Ascending aorta (tissue), 2 donors: ENCODE results near the gene NUP107. TPM values are rescaled to one million over a fixed set of nuclear protein-coding genes. Genes with fewer than 3 reads are reported as not detected.

Experiments used
- DNase-seq, 2 donors: peaks; one replicate each; pipeline ENCODE4 v3.0.0-alpha.2; 2019; ENCODE audit warnings: low spot score in 2 of 2
- H3K27ac ChIP-seq, 2 donors: fragments of 200-600 bp; sonication (generic); one replicate each; pipeline ENCODE4 v1.5.1; 2016 to 2017; ENCODE audit warnings: mild to moderate bottlenecking in 1 of 2
- H3K27me3 ChIP-seq: fragments of 200-600 bp; sonication (generic); one replicate; pipeline ENCODE4 v1.5.1; 2017
- H3K36me3 ChIP-seq, 2 donors: fragments of 200-600 bp; sonication (generic); one replicate each; pipeline ENCODE4 v1.5.1; 2016
- H3K4me1 ChIP-seq, 2 donors: fragments of 200-600 bp; sonication (generic); one replicate each; pipeline ENCODE4 v1.5.1; 2016 to 2017; ENCODE audit warnings: mild to moderate bottlenecking in 1 of 2
- H3K4me3 ChIP-seq, 2 donors: fragments of 200-600 bp; sonication (generic); one replicate each; pipeline ENCODE4 v1.5.1; 2016 to 2017; ENCODE audit warnings: mild to moderate bottlenecking in 1 of 2
- H3K9me3 ChIP-seq, 2 donors: fragments of 200-600 bp; sonication (generic); one replicate each; pipeline ENCODE4 v1.5.1; 2016
- CTCF ChIP-seq, 3 experiments: fragments of 200-600 bp in 2 of 3; fragments of 450-650 bp in 1 of 3; sonication (generic) in 2 of 3; IDR thresholded peaks; one replicate each; pipeline ENCODE4 v1.5.1; 2016 to 2019; ENCODE audit warnings: antibody characterized with exemption in 3 of 3, mild to moderate bottlenecking in 1 of 3, moderate library complexity in 1 of 3
- intact Hi-C: fragments of 100-400 bp; cut with DNase I; formaldehyde crosslinking; loops from one replicate; pipeline ENCODE4 v1.15.1; 2023
- total RNA-seq: library from RNA; depleted of rRNA; stranded (reverse); fragments of >200 nt; gene quantifications from one replicate; pipeline ENCODE4 v1.1.0, GENCODE V29; 2016

NUP107 gene
- total RNA-seq, 1 donor from 2014 or later, result 4.7 TPM

DNA sequence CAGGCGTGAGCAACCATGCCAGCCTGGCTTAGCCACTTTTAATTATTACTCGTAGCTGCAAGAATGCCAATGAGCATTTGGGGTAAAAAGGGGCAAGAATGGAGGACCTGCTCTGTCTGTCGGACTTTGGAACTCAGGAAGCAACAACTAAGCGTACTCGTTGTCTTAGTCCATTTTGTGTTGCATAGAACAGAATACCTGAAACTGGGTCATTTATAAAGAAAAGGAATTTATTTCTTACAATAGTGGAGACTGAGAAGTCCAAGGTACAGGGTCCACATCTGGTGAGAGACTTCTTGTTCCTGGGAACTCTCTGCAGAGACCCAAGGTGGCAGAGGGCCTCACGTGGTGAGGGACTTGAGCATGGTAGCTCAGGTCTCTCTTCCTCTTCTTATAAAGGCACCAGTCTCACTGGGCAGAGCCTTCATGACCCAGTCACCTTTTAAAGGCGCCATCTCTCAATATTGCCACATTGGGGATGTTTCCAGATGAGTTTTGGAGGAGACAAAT lies 88.4 kb downstream of the NUP107 start:
- Histone ChIP-seq H3K27ac (no peak overlapping the region), H3K36me3 (no peaks in the 10 kb centered on the region), H3K9me3 (no peaks in the 10 kb centered on the region), H3K27me3 (no peaks in the 10 kb centered on the region), H3K4me1 (no peaks in the 10 kb centered on the region), H3K4me3 (no peak overlapping the region)
- DNase-seq, result no peak
- TF ChIP-seq CTCF (IDR thresholded peaks at IDR 0.05), result no peak
- intact Hi-C loops, result no loop called here

DNA sequence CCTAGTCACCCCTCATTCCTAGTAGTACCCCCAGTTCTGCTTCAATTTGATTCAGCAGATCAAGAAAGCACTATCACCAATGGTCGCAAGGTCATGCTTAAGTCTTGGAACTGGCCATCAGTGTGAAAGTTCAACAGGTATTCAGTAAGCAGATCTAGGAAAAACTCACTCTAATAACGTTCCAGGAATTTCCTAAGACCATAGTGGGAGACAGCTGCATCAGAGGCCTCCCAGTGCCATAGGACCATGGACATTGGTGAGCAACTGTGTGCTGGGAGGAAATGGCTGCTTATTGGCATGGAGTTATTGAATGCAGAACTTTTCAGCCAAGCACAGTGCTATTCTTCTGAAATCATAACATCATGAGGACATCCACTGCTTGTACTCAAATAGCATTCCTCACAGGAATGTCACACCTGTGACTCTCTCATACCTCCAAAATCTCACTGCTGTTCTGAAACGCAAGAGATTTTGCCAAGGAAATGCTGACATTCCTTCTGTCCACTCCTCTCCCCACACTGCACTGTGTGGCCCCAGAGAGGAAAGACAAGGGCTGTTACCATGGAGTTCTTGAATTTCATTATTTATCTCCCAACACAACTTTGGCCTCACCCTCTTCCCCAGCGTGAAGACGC lies 90.3 kb downstream of the NUP107 start:
- intact Hi-C loops, result no loop called here
- Histone ChIP-seq H3K4me1 (no peaks in the 10 kb centered on the region), H3K27me3 (no peaks in the 10 kb centered on the region), H3K27ac (no peak overlapping the region), H3K4me3 (no peak overlapping the region), H3K9me3 (no peaks in the 10 kb centered on the region), H3K36me3 (no peaks in the 10 kb centered on the region)
- TF ChIP-seq CTCF (IDR thresholded peaks at IDR 0.05), result no peak
- DNase-seq, result no peak

GRCh38 chr12:68779280-68779679 lies 92.5 kb downstream of the NUP107 start:
- intact Hi-C loops, result no loop called here
- Histone ChIP-seq H3K27me3 (no peaks in the 10 kb centered on the region), H3K27ac (no peak overlapping the region), H3K4me1 (no peaks in the 10 kb centered on the region), H3K9me3 (no peaks in the 10 kb centered on the region), H3K4me3 (no peak overlapping the region), H3K36me3 (no peaks in the 10 kb centered on the region)
- DNase-seq, result no peak
- TF ChIP-seq CTCF (IDR thresholded peaks at IDR 0.05), result no peak

- no peak overlapping the region for H3K27ac ChIP-seq
- H3K4me3 ChIP-seq, result no peak overlapping the region
- no peaks in the 10 kb centered on the region for H3K27me3 ChIP-seq
- no peaks in the 10 kb centered on the region for H3K36me3 ChIP-seq
- TF ChIP-seq CTCF (IDR thresholded peaks at IDR 0.05), result no peak
- intact Hi-C loops, result no loop called here
- no peaks in the 10 kb centered on the region for H3K4me1 ChIP-seq
- H3K9me3 ChIP-seq, result no peaks in the 10 kb centered on the region
- DNase-seq, result no peak
Measured at GRCh38 chr12:68780731-68781130, 94.0 kb downstream of the NUP107 start.

- DNase-seq, result no peak
- Histone ChIP-seq H3K9me3 (no peaks in the 10 kb centered on the region), H3K36me3 (no peaks in the 10 kb centered on the region), H3K4me1 (no peaks in the 10 kb centered on the region), H3K27ac (no peak overlapping the region), H3K27me3 (no peaks in the 10 kb centered on the region), H3K4me3 (no peak overlapping the region)
- intact Hi-C loops, result no loop called here
- TF ChIP-seq CTCF (IDR thresholded peaks at IDR 0.05), result no peak
Measured at GRCh38 chr12:68781728-68782127, 95.0 kb downstream of the NUP107 start.

DNA sequence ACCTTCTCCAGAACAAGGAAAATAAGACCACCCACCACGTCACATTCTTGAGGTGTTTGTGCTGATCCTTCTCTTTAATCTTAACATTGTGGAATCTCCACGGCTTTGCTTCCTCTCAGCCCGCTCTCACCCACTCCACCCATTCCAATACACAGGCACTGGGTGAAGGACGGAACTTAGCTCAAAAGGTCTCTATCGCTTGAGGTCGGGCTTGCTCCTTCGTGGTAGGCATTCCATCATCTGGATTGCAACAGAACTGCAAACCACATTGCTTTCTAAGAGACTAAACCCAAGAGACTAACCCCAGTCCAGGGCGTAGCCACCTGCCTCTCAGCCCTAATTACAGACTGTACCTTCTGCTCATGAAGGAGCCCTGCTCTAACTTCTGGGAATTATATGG lies 97.2 kb downstream of the NUP107 start:
- no peak for DNase-seq

More for the DNA sequence above, 97.2 kb downstream of the NUP107 start:
- Histone ChIP-seq H3K27me3 (no peaks in the 10 kb centered on the region), H3K9me3 (no peaks in the 10 kb centered on the region), H3K4me1 (peaks cover 0 to 2% of the 10 kb centered on the region in 2 donors), H3K36me3 (no peaks in the 10 kb centered on the region), H3K27ac (no peak overlapping the region), H3K4me3 (no peak overlapping the region)
- TF ChIP-seq CTCF (IDR thresholded peaks at IDR 0.05), result no peak
- intact Hi-C loops, result no loop called here
